Measurements from ENCODE around the gene CFAP65. TPM values are rescaled to one million over a fixed set of nuclear protein-coding genes. Genes with fewer than 3 reads are reported as not detected.

The CFAP65 gene
- total and polyA plus RNA-seq, 9 of the 15 experiments (the other 6 are each of a cell fraction or from before 2014, with no cell fraction given) = not detected

DNA sequence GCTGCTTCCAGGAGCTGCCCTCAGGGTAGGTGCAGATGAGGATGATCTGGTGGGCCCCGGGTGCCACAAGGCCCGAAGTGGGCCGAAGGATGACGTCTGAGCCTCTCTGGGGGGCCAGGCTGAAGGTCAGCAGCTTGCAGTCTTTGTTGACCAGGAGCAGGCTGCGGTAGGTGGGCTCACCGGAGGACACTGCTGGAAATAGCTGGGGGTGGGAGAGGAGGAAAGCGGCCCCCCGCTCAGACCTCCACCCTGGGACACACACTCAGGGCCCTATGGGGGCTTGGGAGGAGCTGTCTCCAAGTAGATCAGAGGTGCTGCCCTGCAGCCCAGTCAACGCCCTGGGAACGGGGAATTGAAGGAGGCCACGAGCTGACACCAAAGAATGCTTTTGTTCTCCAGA, 17.3 kb downstream of the CFAP65 start:
- no peaks in the 10 kb centered on the region for H3K4me1 ChIP-seq (replicated peaks in 1 of 2; ENCODE audit: control insufficient read depth in 2 of 2, insufficient read depth in 2 of 2, low read length in 2 of 2)
- intact Hi-C loops (cut with micrococcal nuclease) (no loop called here), in situ Hi-C loops (cut with MboI) (loop anchor here (10.0 kb wide), 1 partner anchor 131 kb away; no protein-coding TSS in a partner anchor)
- no peak overlapping the region for H2AFZ ChIP-seq (ENCODE audit: low read depth, low read length)
- POLR2A ChIA-PET = no interaction called here
- peaks cover 4% of the 10 kb centered on the region; the same call in 1 of the 2 replicates for H4K20me1 ChIP-seq (replicated peaks; ENCODE audit: control insufficient read depth, insufficient read depth, low read length)
- CTCF ChIA-PET (ENCODE audit: low intra/inter-chr PET ratio) = no interaction called here
- no peak overlapping the region for H3K4me2 ChIP-seq (ENCODE audit: insufficient read depth, low read length)
- ATAC-seq (no peak), FAIRE-seq (no peak), DNase-seq (ENCODE audit: extremely low read depth in 1 of 4, low spot score in 3 of 4) (no peak)
- no peaks in the 10 kb centered on the region for H3K9me3 ChIP-seq (replicated peaks; ENCODE audit: control insufficient read depth, insufficient read depth, low read depth, low read length)
- peaks cover 0 to 65% of the 10 kb centered on the region in 2 experiments; a peak in 4 of 5 replicates for H3K27me3 ChIP-seq (ENCODE audit: control insufficient read depth in 2 of 2, insufficient read depth in 2 of 2, low read length in 2 of 2)
- no peak overlapping the region for H3K9ac ChIP-seq (ENCODE audit: insufficient read depth in 1 of 2, low read depth in 2 of 2, low read length in 2 of 2)
- no peaks in the 10 kb centered on the region for H3K36me3 ChIP-seq (ENCODE audit: control insufficient read depth, insufficient read depth, low read length)
- H3K9me1 ChIP-seq (ENCODE audit: control insufficient read depth, insufficient read depth, low read length) = no peaks in the 10 kb centered on the region
- BruUV-seq (replicated peaks) = no TSS peak
- H3K4me3 ChIP-seq = no peak overlapping the region
- H3K79me2 ChIP-seq (ENCODE audit: control insufficient read depth, insufficient read depth, low read length) = no peaks in the 10 kb centered on the region
- no peak overlapping the region for H3K27ac ChIP-seq (ENCODE audit: extremely low read depth, low read depth, low read length)
- WGBS (ENCODE audit: insufficient coverage, low coverage, missing lambda C conversion rate) = 0% methylated on average over 5 of the region's 11 CpGs
- no peak for TF ChIP-seq XRCC3 (IDR thresholded peaks at IDR 0.05)
- TF ChIP-seq, protein P1, sequence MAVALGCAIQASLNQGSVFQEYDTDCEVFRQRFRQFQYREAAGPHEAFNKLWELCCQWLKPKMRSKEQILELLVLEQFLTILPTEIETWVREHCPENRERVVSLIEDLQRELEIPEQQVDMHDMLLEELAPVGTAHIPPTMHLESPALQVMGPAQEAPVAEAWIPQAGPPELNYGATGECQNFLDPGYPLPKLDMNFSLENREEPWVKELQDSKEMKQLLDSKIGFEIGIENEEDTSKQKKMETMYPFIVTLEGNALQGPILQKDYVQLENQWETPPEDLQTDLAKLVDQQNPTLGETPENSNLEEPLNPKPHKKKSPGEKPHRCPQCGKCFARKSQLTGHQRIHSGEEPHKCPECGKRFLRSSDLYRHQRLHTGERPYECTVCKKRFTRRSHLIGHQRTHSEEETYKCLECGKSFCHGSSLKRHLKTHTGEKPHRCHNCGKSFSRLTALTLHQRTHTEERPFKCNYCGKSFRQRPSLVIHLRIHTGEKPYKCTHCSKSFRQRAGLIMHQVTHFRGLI (CRISPR knock-in tag; IDR thresholded peaks at IDR 0.05) = no peak
- no peak for TF ChIP-seq YY1 (IDR thresholded peaks at IDR 0.05; ENCODE audit: borderline replicate concordance in 1 of 3, control insufficient read depth in 1 of 3, extremely low read depth in 1 of 3, insufficient read depth in 3 of 3, insufficient read length in 1 of 3, insufficient replicate concordance in 2 of 3, low read depth in 1 of 3, low read length in 2 of 3)
- no peak for TF ChIP-seq FOXP1 (CRISPR knock-in tag; IDR thresholded peaks at IDR 0.05)
- no peak for TF ChIP-seq NFXL1 (CRISPR knock-in tag; IDR thresholded peaks at IDR 0.05)
- TF ChIP-seq, protein P2, sequence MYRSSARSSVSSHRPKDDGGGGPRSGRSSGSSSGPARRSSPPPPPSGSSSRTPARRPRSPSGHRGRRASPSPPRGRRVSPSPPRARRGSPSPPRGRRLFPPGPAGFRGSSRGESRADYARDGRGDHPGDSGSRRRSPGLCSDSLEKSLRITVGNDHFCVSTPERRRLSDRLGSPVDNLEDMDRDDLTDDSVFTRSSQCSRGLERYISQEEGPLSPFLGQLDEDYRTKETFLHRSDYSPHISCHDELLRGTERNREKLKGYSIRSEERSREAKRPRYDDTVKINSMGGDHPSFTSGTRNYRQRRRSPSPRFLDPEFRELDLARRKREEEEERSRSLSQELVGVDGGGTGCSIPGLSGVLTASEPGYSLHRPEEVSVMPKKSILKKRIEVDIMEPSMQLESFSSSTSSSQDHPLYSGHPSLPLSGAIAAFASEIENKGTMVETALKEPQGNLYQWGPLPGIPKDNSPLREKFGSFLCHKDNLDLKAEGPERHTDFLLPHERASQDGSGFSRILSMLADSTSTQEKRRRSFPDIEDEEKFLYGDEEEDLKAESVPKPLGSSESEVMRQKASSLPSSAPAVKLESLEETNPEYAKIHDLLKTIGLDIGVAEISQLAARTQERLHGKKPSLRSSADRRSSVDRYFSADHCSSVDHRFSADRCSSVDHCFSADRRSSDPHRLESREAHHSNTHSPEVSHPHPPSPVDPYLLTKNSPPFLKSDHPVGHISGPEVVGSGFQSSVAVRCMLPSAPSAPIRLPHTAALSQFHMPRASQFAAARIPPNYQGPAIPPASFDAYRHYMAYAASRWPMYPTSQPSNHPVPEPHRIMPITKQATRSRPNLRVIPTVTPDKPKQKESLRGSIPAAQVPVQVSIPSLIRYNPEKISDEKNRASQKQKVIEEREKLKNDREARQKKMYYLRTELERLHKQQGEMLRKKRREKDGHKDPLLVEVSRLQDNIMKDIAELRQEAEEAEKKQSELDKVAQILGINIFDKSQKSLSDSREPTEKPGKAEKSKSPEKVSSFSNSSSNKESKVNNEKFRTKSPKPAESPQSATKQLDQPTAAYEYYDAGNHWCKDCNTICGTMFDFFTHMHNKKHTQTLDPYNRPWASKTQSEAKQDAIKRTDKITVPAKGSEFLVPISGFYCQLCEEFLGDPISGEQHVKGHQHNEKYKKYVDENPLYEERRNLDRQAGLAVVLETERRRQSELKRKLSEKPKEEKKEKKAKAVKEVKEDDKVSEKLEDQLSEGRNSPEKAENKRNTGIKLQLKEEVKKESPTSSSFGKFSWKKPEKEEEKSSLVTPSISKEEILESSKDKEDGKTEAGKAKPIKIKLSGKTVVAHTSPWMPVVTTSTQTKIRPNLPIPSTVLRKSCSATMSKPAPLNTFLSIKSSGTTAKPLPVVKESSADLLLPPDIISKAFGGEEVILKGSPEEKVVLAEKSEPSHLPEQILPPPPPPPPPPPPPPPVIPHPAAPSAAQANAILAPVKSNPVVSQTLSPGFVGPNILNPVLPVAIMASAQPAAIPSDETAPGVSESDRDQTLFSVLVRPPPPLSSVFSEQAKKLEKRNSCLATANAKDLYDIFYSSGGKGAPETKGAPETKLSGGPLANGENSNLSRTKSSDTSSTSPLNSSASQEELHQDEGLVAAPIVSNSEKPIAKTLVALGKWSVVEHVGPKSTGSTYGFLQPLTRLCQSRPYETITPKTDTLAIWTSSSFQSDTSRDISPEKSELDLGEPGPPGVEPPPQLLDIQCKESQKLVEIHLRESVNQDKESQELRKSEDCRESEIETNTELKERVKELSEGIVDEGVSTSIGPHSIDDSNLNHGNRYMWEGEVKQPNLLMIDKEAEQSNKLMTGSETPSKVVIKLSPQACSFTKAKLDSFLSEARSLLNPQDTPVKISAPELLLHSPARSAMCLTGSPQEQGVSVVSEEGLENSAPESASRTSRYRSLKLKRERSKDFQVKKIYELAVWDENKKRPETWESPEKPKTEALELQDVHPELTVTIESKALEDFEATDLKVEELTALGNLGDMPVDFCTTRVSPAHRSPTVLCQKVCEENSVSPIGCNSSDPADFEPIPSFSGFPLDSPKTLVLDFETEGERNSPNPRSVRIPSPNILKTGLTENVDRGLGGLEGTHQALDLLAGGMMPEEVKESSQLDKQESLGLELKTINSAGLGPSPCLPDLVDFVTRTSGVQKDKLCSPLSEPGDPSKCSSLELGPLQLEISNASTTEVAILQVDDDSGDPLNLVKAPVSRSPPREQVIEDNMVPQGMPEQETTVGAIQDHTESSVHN (IDR thresholded peaks at IDR 0.05; ENCODE audit: borderline replicate concordance in 1 of 2, low read depth in 1 of 2) = no peak
- TF ChIP-seq ZNF77 (CRISPR knock-in tag; IDR thresholded peaks at IDR 0.05) = no peak
- TF ChIP-seq ZNF282 (CRISPR knock-in tag; IDR thresholded peaks at IDR 0.05) = no peak
- no peak for TF ChIP-seq JUNB (CRISPR knock-in tag; conservative IDR thresholded peaks at IDR 0.05)
- TF ChIP-seq, protein P3, sequence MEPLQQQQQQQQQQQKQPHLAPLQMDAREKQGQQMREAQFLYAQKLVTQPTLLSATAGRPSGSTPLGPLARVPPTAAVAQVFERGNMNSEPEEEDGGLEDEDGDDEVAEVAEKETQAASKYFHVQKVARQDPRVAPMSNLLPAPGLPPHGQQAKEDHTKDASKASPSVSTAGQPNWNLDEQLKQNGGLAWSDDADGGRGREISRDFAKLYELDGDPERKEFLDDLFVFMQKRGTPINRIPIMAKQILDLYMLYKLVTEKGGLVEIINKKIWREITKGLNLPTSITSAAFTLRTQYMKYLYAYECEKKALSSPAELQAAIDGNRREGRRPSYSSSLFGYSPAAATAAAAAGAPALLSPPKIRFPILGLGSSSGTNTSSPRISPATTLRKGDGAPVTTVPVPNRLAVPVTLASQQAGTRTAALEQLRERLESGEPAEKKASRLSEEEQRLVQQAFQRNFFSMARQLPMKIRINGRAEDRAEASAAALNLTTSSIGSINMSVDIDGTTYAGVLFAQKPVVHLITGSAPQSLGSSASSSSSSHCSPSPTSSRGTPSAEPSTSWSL (CRISPR knock-in tag; IDR thresholded peaks at IDR 0.05; ENCODE audit: borderline replicate concordance) = no peak
- TF ChIP-seq PURB (CRISPR knock-in tag; IDR thresholded peaks at IDR 0.05; ENCODE audit: low read depth) = no peak

Data from K562 (cell line).